Caco-2 (cell line): Measurements from ENCODE around the gene RYR1. TPM values are rescaled to one million over a fixed set of nuclear protein-coding genes. Genes with fewer than 3 reads are reported as not detected.

Experiments used
- Bru-seq: library from RNA; stranded (reverse); fragments of 400-500 nt; gene quantifications from one replicate; lab custom pipeline; 2021; lab: Mats Ljungman, UMichigan
- BruChase-seq, 2 experiments: library from RNA; stranded (reverse); fragments of 400-500 nt; gene quantifications; one replicate each; lab custom pipeline; 2021; lab: Mats Ljungman, UMichigan
- BruUV-seq: library from RNA; stranded (reverse); fragments of 400-500 nt; replicated peaks from 2 replicates; lab custom pipeline; 2021; lab: Mats Ljungman, UMichigan
- CTCF ChIA-PET: fragments of 300-600 bp; sonication (Branson Sonifier 250); formaldehyde crosslinking; loops from one replicate; lab custom pipeline; 2022; ENCODE audit warnings: antibody characterized with exemption; lab: Charles Lee
- POLR2A ChIA-PET: fragments of 300-600 bp; sonication (Branson Sonifier 250); formaldehyde crosslinking; loops from one replicate; lab custom pipeline; 2022; ENCODE audit warnings: antibody characterized with exemption; lab: Charles Lee
- DNase-seq, 2 experiments: peaks; one replicate each; pipeline versions ENCODE4 v3.0.0 to v3.0.0-alpha.2; 2020 to 2022
- H3K27me3 ChIP-seq: replicated peaks from 2 replicates; pipeline ENCODE4 v1.6.0; 2011; ENCODE audit warnings: low read length; ENCODE audit not compliant: control insufficient read depth, insufficient read depth
- H3K36me3 ChIP-seq: 2 replicates; pipeline ENCODE4 v1.5.1; 2011; ENCODE audit warnings: low read length; ENCODE audit not compliant: control insufficient read depth, insufficient read depth
- H3K4me1 ChIP-seq: fragments of 250-450 bp; sonication (Bioruptor Pico); 2 replicates; pipeline ENCODE4 v1.5.1; 2020; ENCODE audit warnings: mild to moderate bottlenecking
- H3K4me3 ChIP-seq: 2 replicates; pipeline ENCODE4 v1.5.1; 2011; ENCODE audit warnings: low read depth, mild to moderate bottlenecking, control low read depth, low read length
- H3K9me3 ChIP-seq: fragments of 250-450 bp; sonication (Bioruptor Pico); 2 replicates; pipeline ENCODE4 v1.5.1; 2020; ENCODE audit warnings: mild to moderate bottlenecking, moderate library complexity
- H3K27ac Mint-ChIP-seq: one replicate; pipeline ENCODE4 v1.8.0; 2022; ENCODE audit warnings: mixed read lengths; ENCODE audit not compliant: unreplicated experiment
- H3K27me3 Mint-ChIP-seq: one replicate; pipeline ENCODE4 v1.8.0; 2022; ENCODE audit warnings: mixed read lengths; ENCODE audit not compliant: insufficient read depth, unreplicated experiment
- H3K36me3 Mint-ChIP-seq: one replicate; pipeline ENCODE4 v1.8.0; 2022; ENCODE audit warnings: mild to moderate bottlenecking, mixed read lengths; ENCODE audit not compliant: insufficient read depth, unreplicated experiment
- H3K4me1 Mint-ChIP-seq: one replicate; pipeline ENCODE4 v1.8.0; 2022; ENCODE audit warnings: low read depth, mixed read lengths; ENCODE audit not compliant: unreplicated experiment
- H3K4me3 Mint-ChIP-seq: one replicate; pipeline ENCODE4 v1.8.0; 2022; ENCODE audit warnings: mild to moderate bottlenecking, moderate library complexity, mixed read lengths; ENCODE audit not compliant: unreplicated experiment
- H3K9me3 Mint-ChIP-seq: one replicate; pipeline ENCODE4 v1.8.0; 2022; ENCODE audit warnings: mixed read lengths; ENCODE audit not compliant: unreplicated experiment
- intact Hi-C: fragments of 100-400 bp; cut with micrococcal nuclease; formaldehyde crosslinking; loops from one replicate; pipeline ENCODE4 v1.10.0; 2022; ENCODE audit not compliant: unreplicated experiment
- long read RNA-seq: library from polyadenylated mRNA; stranded (forward); transcript quantifications from one replicate; pipeline ENCODE4 v2.0.0, GENCODE V29; 2022
- total RNA-seq: library from RNA; stranded (reverse); gene quantifications from 2 replicates; pipeline ENCODE4 v1.2.3, GENCODE V29; 2022
- TF ChIP-seq, protein P1 (sequence below), 2 experiments: fragments of 200-600 bp in 1 of 2; IDR thresholded peaks; 1 replicate in 1 of 2; 2 replicates in 1 of 2; pipeline versions ENCODE4 v1.5.1 to v1.8.0; 2011 to 2022; ENCODE audit warnings: antibody characterized with exemption in 1 of 2, control low read depth in 1 of 2, inconsistent platforms in 1 of 2, low read depth in 1 of 2, low read length in 1 of 2, mild to moderate bottlenecking in 1 of 2, moderate library complexity in 1 of 2; ENCODE audit not compliant: insufficient read depth in 1 of 2, severe bottlenecking in 1 of 2, unreplicated experiment in 1 of 2

The RYR1 gene
- 5.6 and 5.9 TPM in 2 replicates for total RNA-seq
- Bru-seq, nascent RNA: percentile 13 among the genes with signal in this experiment
- percentile 8 among the genes with signal in this experiment for BruChase-seq, experiment 1, labeled RNA remaining after a 2-hour chase
- BruChase-seq, experiment 2, labeled RNA remaining after a 6-hour chase: percentile 17 among the genes with signal in this experiment
- long read RNA-seq, partial matches to known transcripts: 4 of 14 reads
- long read RNA-seq, other reads (novel, unspliced or antisense): 10 of 14 reads

GRCh38 chr19:38433268-38433733 is at the start of gene RYR1:
RYR1 (plus strand) TSS chr19:38433691; CDS start chr19:38433830, 139 bp downstream.
- H3K4me1 ChIP-seq: no peaks in the 10 kb centered on the region
- TF ChIP-seq, protein P1, sequence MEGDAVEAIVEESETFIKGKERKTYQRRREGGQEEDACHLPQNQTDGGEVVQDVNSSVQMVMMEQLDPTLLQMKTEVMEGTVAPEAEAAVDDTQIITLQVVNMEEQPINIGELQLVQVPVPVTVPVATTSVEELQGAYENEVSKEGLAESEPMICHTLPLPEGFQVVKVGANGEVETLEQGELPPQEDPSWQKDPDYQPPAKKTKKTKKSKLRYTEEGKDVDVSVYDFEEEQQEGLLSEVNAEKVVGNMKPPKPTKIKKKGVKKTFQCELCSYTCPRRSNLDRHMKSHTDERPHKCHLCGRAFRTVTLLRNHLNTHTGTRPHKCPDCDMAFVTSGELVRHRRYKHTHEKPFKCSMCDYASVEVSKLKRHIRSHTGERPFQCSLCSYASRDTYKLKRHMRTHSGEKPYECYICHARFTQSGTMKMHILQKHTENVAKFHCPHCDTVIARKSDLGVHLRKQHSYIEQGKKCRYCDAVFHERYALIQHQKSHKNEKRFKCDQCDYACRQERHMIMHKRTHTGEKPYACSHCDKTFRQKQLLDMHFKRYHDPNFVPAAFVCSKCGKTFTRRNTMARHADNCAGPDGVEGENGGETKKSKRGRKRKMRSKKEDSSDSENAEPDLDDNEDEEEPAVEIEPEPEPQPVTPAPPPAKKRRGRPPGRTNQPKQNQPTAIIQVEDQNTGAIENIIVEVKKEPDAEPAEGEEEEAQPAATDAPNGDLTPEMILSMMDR (IDR thresholded peaks at IDR 0.05; ENCODE audit: insufficient read depth in 1 of 2, low read depth in 1 of 2, low read length in 1 of 2, severe bottlenecking in 1 of 2, unreplicated experiment in 1 of 2): no peak
- H3K27ac Mint-ChIP-seq: no peak within 1 kb of the TSS
- H3K27me3 Mint-ChIP-seq: peaks cover 8% of the 10 kb centered on the region
- H3K4me3 Mint-ChIP-seq: no peak within 1 kb of the TSS
- H3K4me1 Mint-ChIP-seq: peaks cover 7% of the 10 kb centered on the region
- intact Hi-C loops: no loop called here
- no peaks in the 10 kb centered on the region for H3K36me3 ChIP-seq
- H3K9me3 ChIP-seq: no peaks in the 10 kb centered on the region
- peak in 1 of 2 experiments; percentile 27 for DNase-seq
- H3K4me3 ChIP-seq: no peak within 1 kb of the TSS
- CTCF ChIA-PET: no interaction called here
- H3K9me3 Mint-ChIP-seq: no peaks in the 10 kb centered on the region
- POLR2A ChIA-PET: no interaction called here
- no TSS peak for BruUV-seq
- H3K27me3 ChIP-seq: no peaks in the 10 kb centered on the region
- no peaks in the 10 kb centered on the region for H3K36me3 Mint-ChIP-seq

DNA sequence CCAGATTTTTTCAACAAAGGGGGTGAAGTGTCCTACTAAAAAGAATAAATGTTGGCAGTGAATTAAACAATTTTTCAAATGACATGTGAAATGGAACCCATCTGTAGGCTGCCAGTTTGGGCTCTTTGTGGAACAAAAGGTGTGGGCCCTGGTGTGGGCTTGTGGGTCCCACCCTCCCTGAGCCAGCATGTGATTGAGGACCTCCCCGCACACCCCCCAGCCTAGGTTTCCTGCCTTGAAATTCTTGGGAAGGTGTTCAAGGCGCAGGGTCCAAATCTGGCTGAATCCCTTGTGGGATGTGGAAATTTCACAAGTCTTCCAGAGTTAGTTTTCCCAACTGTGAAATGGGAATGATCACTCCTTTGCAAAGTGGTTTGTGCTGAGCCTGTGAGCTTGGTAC is 49.7 kb upstream of the RYR1 start:
- Histone ChIP-seq H3K4me1 (peaks cover 13% of the 10 kb centered on the region; the same call in 1 of the 2 replicates), H3K9me3 (no peaks in the 10 kb centered on the region), H3K27me3 (no peaks in the 10 kb centered on the region), H3K4me3 (no peak overlapping the region), H3K36me3 (peaks cover 9% of the 10 kb centered on the region)
- Mint-ChIP-seq H3K9me3 (no peaks in the 10 kb centered on the region), H3K36me3 (peaks cover 77% of the 10 kb centered on the region), H3K4me3 (no peak overlapping the region), H3K4me1 (peaks cover 6% of the 10 kb centered on the region), H3K27ac (no peak overlapping the region), H3K27me3 (no peaks in the 10 kb centered on the region)
- POLR2A ChIA-PET: interaction anchor here (1.5 kb wide), 1 partner anchor 9 kb away, joined by 4 read pairs; the partner anchor contains the start of gene PSMD8
- no peak for DNase-seq
- TF ChIP-seq, protein P1 (IDR thresholded peaks at IDR 0.05; ENCODE audit: insufficient read depth in 1 of 2, low read depth in 1 of 2, low read length in 1 of 2, severe bottlenecking in 1 of 2, unreplicated experiment in 1 of 2): no peak
- CTCF ChIA-PET: interaction anchor here (0.6 to 1.2 kb wide), 2 partner anchors 10 to 19 kb away, joined by 3 to 7 read pairs; partner anchors contain the start of gene FAM98C
- BruUV-seq: no TSS peak
- intact Hi-C loops: no loop called here

DNA sequence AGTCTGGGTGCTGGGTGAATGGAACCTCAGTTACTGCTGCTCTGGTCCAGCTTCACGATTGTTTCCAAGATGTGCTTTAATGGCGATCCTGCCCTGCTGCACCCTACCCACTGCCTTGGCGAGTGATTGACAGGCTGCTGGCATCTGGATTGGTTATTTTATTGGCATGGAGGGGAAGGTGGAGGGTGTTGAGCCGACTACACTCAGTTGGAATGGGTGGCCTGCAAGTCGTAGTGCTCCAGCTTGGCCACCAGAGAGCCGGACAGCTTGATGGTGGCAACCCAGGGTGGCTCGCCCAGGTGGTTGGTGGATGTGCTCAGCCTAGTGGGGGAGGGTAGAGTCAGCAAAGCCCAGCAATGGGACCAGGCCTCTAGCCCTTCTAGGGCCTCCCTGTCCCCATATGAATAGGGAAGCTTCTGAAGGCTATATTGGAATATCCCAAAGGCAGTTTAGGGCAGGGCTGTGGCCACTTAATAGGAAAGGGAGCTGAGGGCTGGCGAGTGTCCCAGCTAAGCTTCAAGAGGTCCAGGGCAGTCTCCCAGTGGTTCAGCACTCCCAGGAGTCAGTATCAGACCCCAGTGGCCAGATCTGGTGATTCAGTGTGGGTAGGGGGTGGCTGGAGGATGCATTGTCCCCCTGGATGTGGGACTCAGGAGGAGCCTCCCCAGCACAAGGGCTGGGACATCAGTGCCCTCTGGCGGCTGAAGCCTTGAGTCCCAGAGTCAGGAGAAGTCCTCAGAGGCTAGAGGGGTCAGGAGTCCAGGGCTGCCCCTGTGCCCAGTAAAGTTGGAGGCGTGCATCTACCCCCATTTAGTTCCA is 49.1 kb upstream of the RYR1 start:
- Histone ChIP-seq H3K4me1 (peaks cover 17% of the 10 kb centered on the region; the same call in 1 of the 2 replicates), H3K4me3 (no peak overlapping the region), H3K36me3 (peaks cover 9% of the 10 kb centered on the region), H3K27me3 (no peaks in the 10 kb centered on the region), H3K9me3 (no peaks in the 10 kb centered on the region)
- ChIA-PET CTCF (interaction anchor here (0.6 to 1.2 kb wide), 2 partner anchors 10 to 18 kb away, joined by 3 to 7 read pairs; partner anchors contain the start of gene FAM98C), POLR2A (interaction anchor here (0.6 to 1.5 kb wide), 2 partner anchors 10 to 85 kb away, joined by 4 to 6 read pairs; partner anchors contain the start of gene PSMD8)
- Mint-ChIP-seq H3K27ac (no peak overlapping the region), H3K4me1 (peaks cover 6% of the 10 kb centered on the region), H3K36me3 (peaks cover 71% of the 10 kb centered on the region), H3K9me3 (no peaks in the 10 kb centered on the region), H3K27me3 (no peaks in the 10 kb centered on the region), H3K4me3 (no peak overlapping the region)
- TF ChIP-seq, protein P1 (IDR thresholded peaks at IDR 0.05; ENCODE audit: insufficient read depth in 1 of 2, low read depth in 1 of 2, low read length in 1 of 2, severe bottlenecking in 1 of 2, unreplicated experiment in 1 of 2): peak in 1 of 2 experiments; percentile 27
- peak in 1 of 2 experiments; percentile 32 for DNase-seq
- intact Hi-C loops: no loop called here
- no TSS peak for BruUV-seq
